H1 (cell line): ENCODE measurements around the gene SLC7A14. TPM values are rescaled to one million over a fixed set of nuclear protein-coding genes. Genes with fewer than 3 reads are reported as not detected.

Experiments
- CTCF ChIA-PET: fragments of 300-600 bp; sonication (Branson Sonifier 250); formaldehyde crosslinking; loops from one replicate; lab custom pipeline; 2021; ENCODE audit not compliant: partially characterized antibody; lab: Charles Lee
- POLR2A ChIA-PET: fragments of 300-600 bp; sonication (Branson Sonifier 250); formaldehyde crosslinking; loops from one replicate; lab custom pipeline; 2021; ENCODE audit warnings: inconsistent platforms; ENCODE audit not compliant: partially characterized antibody; lab: Charles Lee
- DNase-seq, 2 experiments: peaks; one replicate each; pipeline versions ENCODE4 v3.0.0 to v3.0.0-alpha.2; 2010 to 2022; ENCODE audit warnings: low spot score in 2 of 2, low read depth in 1 of 2, mixed read lengths in 1 of 2
- FAIRE-seq: peaks from 2 replicates; lab custom pipeline; 2011; peaks lifted over from hg19 to GRCh38; lab: Jason Lieb, UNC
- H2AFZ ChIP-seq: 2 replicates; pipeline ENCODE4 v1.8.1; 2012; ENCODE audit warnings: low read length, inconsistent platforms
- H2AK5ac ChIP-seq: 2 replicates; pipeline ENCODE4 v1.6.1; 2013; ENCODE audit warnings: low read depth, low read length
- H2BK120ac ChIP-seq: replicated peaks from 2 replicates; pipeline ENCODE3; 2013; ENCODE audit warnings: low read depth, low read length, inconsistent platforms
- H2BK12ac ChIP-seq: 2 replicates; pipeline ENCODE4 v1.6.1; 2013; ENCODE audit warnings: low read depth, low read length
- H2BK15ac ChIP-seq: 2 replicates; pipeline ENCODE4 v1.6.1; 2013; ENCODE audit warnings: low read length
- H2BK20ac ChIP-seq: 2 replicates; pipeline ENCODE4 v1.6.1; 2013; ENCODE audit warnings: low read length
- H2BK5ac ChIP-seq: 2 replicates; pipeline ENCODE4 v1.6.1; 2013; ENCODE audit warnings: low read depth, low read length
- H3K14ac ChIP-seq: 2 replicates; pipeline ENCODE4 v1.6.1; 2013; ENCODE audit warnings: inconsistent platforms; ENCODE audit not compliant: insufficient read length
- H3K18ac ChIP-seq: 2 replicates; pipeline ENCODE4 v1.6.1; 2013; ENCODE audit warnings: low read length; ENCODE audit errors: extremely low read depth
- H3K23ac ChIP-seq: 2 replicates; pipeline ENCODE4 v1.6.1; 2013; ENCODE audit warnings: inconsistent platforms; ENCODE audit not compliant: insufficient read length
- H3K23me2 ChIP-seq: 2 replicates; pipeline ENCODE4 v1.6.1; 2013; ENCODE audit warnings: low read depth, low read length
- H3K27ac ChIP-seq: 2 replicates; pipeline ENCODE4 v1.6.1; 2011; ENCODE audit warnings: low read depth, low read length, inconsistent platforms
- H3K27me3 ChIP-seq, 4 experiments: replicated peaks in 1 of 4; 1 replicate in 1 of 4; 2 replicates in 3 of 4; pipeline versions ENCODE4 v1.6.1 to v1.8.1; 2011 to 2013; ENCODE audit warnings: low read length in 3 of 4, mild to moderate bottlenecking in 3 of 4, inconsistent platforms in 2 of 4, mixed read lengths in 2 of 4, moderate library complexity in 1 of 4; ENCODE audit not compliant: control insufficient read depth in 3 of 4, insufficient read depth in 3 of 4; ENCODE audit errors: extremely low read depth in 1 of 4
- H3K36me3 ChIP-seq, 4 experiments: 2 replicates each; pipeline versions ENCODE4 v1.6.1 to v1.8.1; 2011 to 2013; ENCODE audit warnings: mild to moderate bottlenecking in 4 of 4, low read length in 3 of 4, moderate library complexity in 2 of 4, control low read depth in 1 of 4, inconsistent platforms in 1 of 4; ENCODE audit not compliant: insufficient read depth in 4 of 4, control insufficient read depth in 2 of 4
- H3K4ac ChIP-seq: replicated peaks from 2 replicates; pipeline ENCODE3; 2013; ENCODE audit warnings: low read length, low read depth, mixed read lengths, inconsistent platforms; ENCODE audit not compliant: insufficient read length
- H3K4me1 ChIP-seq, 4 experiments: replicated peaks in 1 of 4; 1 replicate in 1 of 4; 2 replicates in 3 of 4; pipeline versions ENCODE4 v1.6.1 to v1.8.1; 2011 to 2013; ENCODE audit warnings: low read length in 3 of 4, inconsistent platforms in 2 of 4, mixed read lengths in 1 of 4; ENCODE audit not compliant: insufficient read depth in 4 of 4, control insufficient read depth in 3 of 4
- H3K4me2 ChIP-seq, 2 experiments: 2 replicates each; pipeline versions ENCODE4 v1.6.1 to v1.8.1; 2011 to 2013; ENCODE audit warnings: low read depth in 2 of 2, low read length in 2 of 2, control low read depth in 1 of 2, inconsistent platforms in 1 of 2, mild to moderate bottlenecking in 1 of 2; ENCODE audit not compliant: insufficient read depth in 1 of 2
- H3K4me3 ChIP-seq, 4 experiments: fragments of 200-600, 300-600 bp in 1 of 4; sonication (generic), shearing (Covaris generic), sonication (Bioruptor Twin) in 1 of 4; 2 replicates each; pipeline versions ENCODE4 v1.5.1 to v1.8.1; 2011 to 2016; ENCODE audit warnings: low read length in 4 of 4, low read depth in 3 of 4, control low read depth in 2 of 4, inconsistent platforms in 2 of 4, mild to moderate bottlenecking in 2 of 4, mixed read lengths in 1 of 4, moderate library complexity in 1 of 4; ENCODE audit not compliant: insufficient read depth in 2 of 4; ENCODE audit errors: extremely low read depth in 1 of 4
- H3K56ac ChIP-seq: replicated peaks from 2 replicates; pipeline ENCODE3; 2013; ENCODE audit warnings: low read depth, mild to moderate bottlenecking, mixed read lengths, low read length, inconsistent platforms; ENCODE audit not compliant: insufficient read length
- H3K79me1 ChIP-seq: 2 replicates; pipeline ENCODE4 v1.6.1; 2013; ENCODE audit warnings: low read depth, low read length, control low read depth
- H3K79me2 ChIP-seq, 2 experiments: 2 replicates each; pipeline versions ENCODE4 v1.6.1 to v1.8.1; 2012 to 2013; ENCODE audit warnings: low read length in 2 of 2, mild to moderate bottlenecking in 2 of 2, inconsistent platforms in 1 of 2; ENCODE audit not compliant: insufficient read depth in 2 of 2, control insufficient read depth in 1 of 2
- H3K9ac ChIP-seq, 4 experiments: replicated peaks in 1 of 4; 1 replicate in 1 of 4; 2 replicates in 3 of 4; pipeline versions ENCODE4 v1.6.1 to v1.8.1; 2011 to 2013; ENCODE audit warnings: low read depth in 3 of 4, low read length in 3 of 4, control low read depth in 2 of 4, mild to moderate bottlenecking in 2 of 4, moderate library complexity in 2 of 4, inconsistent platforms in 1 of 4; ENCODE audit errors: extremely low read depth in 1 of 4
- H3K9me3 ChIP-seq, 2 experiments: 2 replicates each; pipeline versions ENCODE4 v1.6.1 to v1.8.1; 2012 to 2013; ENCODE audit warnings: mild to moderate bottlenecking in 2 of 2, moderate library complexity in 2 of 2, control low read depth in 1 of 2, inconsistent platforms in 1 of 2, low read depth in 1 of 2, low read length in 1 of 2, mixed read lengths in 1 of 2; ENCODE audit not compliant: insufficient read depth in 2 of 2
- H4K20me1 ChIP-seq, 2 experiments: replicated peaks in 1 of 2; 2 replicates each; pipeline versions ENCODE3 to v1.8.1; 2011 to 2013; ENCODE audit warnings: inconsistent platforms in 2 of 2, low read length in 2 of 2, mild to moderate bottlenecking in 1 of 2; ENCODE audit not compliant: insufficient read depth in 2 of 2, control insufficient read depth in 1 of 2
- H4K5ac ChIP-seq: 2 replicates; pipeline ENCODE4 v1.6.1; 2013; ENCODE audit warnings: low read length, low read depth, mixed read lengths, inconsistent platforms; ENCODE audit not compliant: insufficient read length
- H4K8ac ChIP-seq: 2 replicates; pipeline ENCODE4 v1.8.0; 2013; ENCODE audit warnings: mild to moderate bottlenecking, moderate library complexity, low read length, inconsistent platforms; ENCODE audit not compliant: insufficient read depth; ENCODE audit errors: extremely low read depth
- H4K91ac ChIP-seq: replicated peaks from 2 replicates; pipeline ENCODE3; 2013; ENCODE audit warnings: low read length, mixed read lengths, inconsistent platforms; ENCODE audit not compliant: insufficient read length
- ASH2L ChIP-seq: fragments of 200-600, 300-600 bp; sonication (generic); IDR thresholded peaks from one replicate; pipeline ENCODE4 v1.7.1; 2017; ENCODE audit warnings: low read length
- CHD1 ChIP-seq: IDR thresholded peaks from 2 replicates; pipeline ENCODE4 v1.6.1; 2012; ENCODE audit warnings: low read depth, low read length, improper control_type of control experiment
- CTBP2 ChIP-seq: IDR thresholded peaks from 2 replicates; pipeline ENCODE4 v1.7.0; 2011; ENCODE audit warnings: borderline replicate concordance, mild to moderate bottlenecking, moderate library complexity, mixed read lengths, low read length; ENCODE audit not compliant: insufficient read depth, insufficient read length
- CTCF ChIP-seq, 3 experiments: IDR thresholded peaks; 1 replicate in 2 of 3; 2 replicates in 1 of 3; pipeline versions ENCODE4 v1.5.1 to v1.6.1; 2011; ENCODE audit warnings: low read length in 3 of 3, mild to moderate bottlenecking in 3 of 3, inconsistent platforms in 2 of 3, low read depth in 1 of 3, moderate library complexity in 1 of 3; ENCODE audit not compliant: insufficient read depth in 1 of 3; ENCODE audit errors: control extremely low read depth in 1 of 3
- EGR1 ChIP-seq: IDR thresholded peaks from 2 replicates; pipeline ENCODE4 v1.6.1; 2011; ENCODE audit warnings: low read depth, low read length, borderline replicate concordance
- GTF2F1 ChIP-seq: IDR thresholded peaks from 2 replicates; pipeline ENCODE4 v1.6.1; 2012; ENCODE audit warnings: low read depth, low read length, improper control_type of control experiment, borderline replicate concordance
- JUN ChIP-seq: IDR thresholded peaks from 2 replicates; pipeline ENCODE4 v1.6.1; 2011; ENCODE audit warnings: low read depth, mild to moderate bottlenecking, improper control_type of control experiment, low read length
- KDM4A ChIP-seq: IDR thresholded peaks from one replicate; pipeline ENCODE4 v1.7.1; 2012; ENCODE audit warnings: low read depth, mild to moderate bottlenecking, moderate library complexity, low read length, inconsistent platforms; ENCODE audit not compliant: severe bottlenecking
- PHF8 ChIP-seq: fragments of 200-600 bp; sonication (generic); conservative IDR thresholded peaks from 2 replicates; pipeline ENCODE4 v1.7.1; 2012; ENCODE audit warnings: low read depth, mild to moderate bottlenecking, inconsistent platforms, low read length, moderate library complexity
- RXRA ChIP-seq: IDR thresholded peaks from 2 replicates; pipeline ENCODE4 v1.6.1; 2011; ENCODE audit warnings: low read depth, mild to moderate bottlenecking, low read length, moderate library complexity; ENCODE audit not compliant: insufficient read depth
- TBP ChIP-seq: IDR thresholded peaks from 2 replicates; pipeline ENCODE4 v1.6.1; 2011; ENCODE audit warnings: low read depth, low read length, improper control_type of control experiment
- YY1 ChIP-seq: IDR thresholded peaks from 2 replicates; pipeline ENCODE4 v1.6.1; 2011; ENCODE audit warnings: low read depth, mild to moderate bottlenecking, low read length
- WGBS, 2 experiments: shearing (Covaris generic) in 1 of 2; methylation state at CpG; one replicate each; pipeline versions ENCODE4 v1.1.6 to v1.1.7; 2013 to 2015; ENCODE audit warnings: low lambda C conversion rate in 2 of 2, mixed read lengths in 2 of 2, inconsistent platforms in 1 of 2, low coverage in 1 of 2, missing lambda C conversion rate in 1 of 2; ENCODE audit not compliant: insufficient replicate concordance in 2 of 2, insufficient coverage in 1 of 2, insufficient read length in 1 of 2; ENCODE audit errors: extremely low coverage in 1 of 2, missing lambda C conversion rate in 1 of 2; 5-methylcytosine and 5-hydroxymethylcytosine counted together
- polyA plus RNA-seq, 7 experiments: library from polyadenylated mRNA; depleted of rRNA in 3 of 7; stranded (reverse) in 5 of 7; unstranded in 2 of 7; fragments of >200 nt in 5 of 7; fragments of 200-250 nt in 2 of 7; gene quantifications; 1 replicate in 5 of 7; 2 replicates in 1 of 7; 4 replicates in 1 of 7; pipeline versions ENCODE4 v1.2.1 to v1.2.3, GENCODE V29; 2011 to 2013; ENCODE audit warnings: missing spikeins in 2 of 7, mixed read lengths in 2 of 7
- total RNA-seq: library from RNA; stranded (reverse); fragmentation: NEBNext Ultra II Directional; extraction: Animal tissue kit (Norgen Biotek cat#: 25700); gene quantifications from 2 replicates; pipeline ENCODE4 v1.2.1, GENCODE V29; 2021

SLC7A14 gene
- total and polyA plus RNA-seq, 2 of the 8 experiments (the other 6 are each of a cell fraction or from before 2014, with no cell fraction given) = 0.21 to 0.95 TPM

GRCh38 chr3:170529346-170529745, 56.5 kb downstream of the SLC7A14 start:
- no peaks in the 10 kb centered on the region for H3K23me2 ChIP-seq
- H2BK12ac ChIP-seq = no peak overlapping the region
- H3K79me2 ChIP-seq = no peaks in the 10 kb centered on the region
- H3K4ac ChIP-seq = no peak overlapping the region
- H3K23ac ChIP-seq = no peak overlapping the region
- ChIA-PET POLR2A (no interaction called here), CTCF (interaction anchor here (0.6 to 1.6 kb wide), 3 partner anchors 13 to 296 kb away, joined by 3 read pairs; no protein-coding TSS in a partner anchor)
- WGBS, 2 experiments = 70% methylated on average over 2 of the region's 2 CpGs; no CpG with 5 or more reads in 1 of the 2 experiments
- H3K4me3 ChIP-seq = no peak overlapping the region
- H2AK5ac ChIP-seq = no peak overlapping the region
- H4K5ac ChIP-seq = no peak overlapping the region
- H2BK15ac ChIP-seq = no peak overlapping the region
- no peak for FAIRE-seq
- no peaks in the 10 kb centered on the region for H3K27me3 ChIP-seq
- no peak overlapping the region for H3K27ac ChIP-seq
- H3K4me2 ChIP-seq = no peak overlapping the region
- H3K4me1 ChIP-seq = peaks cover 0 to 4% (median 1%) of the 10 kb centered on the region in 4 experiments; a peak in 1 of 7 replicates
- H2BK5ac ChIP-seq = no peak overlapping the region
- H4K20me1 ChIP-seq = no peaks in the 10 kb centered on the region
- no peaks in the 10 kb centered on the region for H3K9me3 ChIP-seq
- H3K79me1 ChIP-seq = no peaks in the 10 kb centered on the region
- no peak overlapping the region for H4K8ac ChIP-seq
- H3K56ac ChIP-seq = no peak overlapping the region
- H4K91ac ChIP-seq = no peak overlapping the region
- no peak overlapping the region for H3K9ac ChIP-seq
- no peak overlapping the region for H2AFZ ChIP-seq
- H2BK20ac ChIP-seq = no peak overlapping the region
- no peaks in the 10 kb centered on the region for H3K36me3 ChIP-seq
- no peak for DNase-seq
- H3K18ac ChIP-seq = no peak overlapping the region
- H3K14ac ChIP-seq = no peak overlapping the region
- no peak overlapping the region for H2BK120ac ChIP-seq
- TF ChIP-seq KDM4A = no peak
- TF ChIP-seq GTF2F1 = no peak
- TF ChIP-seq EGR1 = no peak
- TF ChIP-seq TBP = no peak
- TF ChIP-seq CHD1 = no peak
- no peak for TF ChIP-seq ASH2L
- no peak for TF ChIP-seq CTCF (IDR thresholded peaks at IDR 0.05; ENCODE audit: control extremely low read depth in 1 of 3, insufficient read depth in 1 of 3, low read depth in 1 of 3, low read length in 3 of 3)
- no peak for TF ChIP-seq PHF8
- TF ChIP-seq YY1 = no peak
- TF ChIP-seq JUN = no peak
- no peak for TF ChIP-seq RXRA
- TF ChIP-seq CTBP2 = no peak
